Cerebellar cortex (tissue), 1 donor: ENCODE measurements around the gene UGT2B7.
"Not testable (repeated sequence)": the region's sequence is repeated elsewhere in the genome, so short reads cannot be mapped to it uniquely, and the experiment has no call there.

ENCODE experiments used
- DNase-seq: peaks from one replicate; pipeline ENCODE4 v3.0.0-alpha.2; 2015; ENCODE audit warnings: low spot score

UGT2B7 gene

GRCh38 chr4:69096111-69096656 is at the start of gene UGT2B7:
Gene UGT2B7 (plus strand): TSS chr4:69096474. CDS start chr4:69096521, 47 bp downstream.
- DNase-seq, result no peak

GRCh38 chr4:69049860-69050259 is 46.4 kb upstream of the UGT2B7 start:
- DNase-seq, result no peak

- not testable (repeated sequence) for DNase-seq
These were observed 45.3 kb upstream of the UGT2B7 start for GRCh38 chr4:69050853-69051575.

DNA sequence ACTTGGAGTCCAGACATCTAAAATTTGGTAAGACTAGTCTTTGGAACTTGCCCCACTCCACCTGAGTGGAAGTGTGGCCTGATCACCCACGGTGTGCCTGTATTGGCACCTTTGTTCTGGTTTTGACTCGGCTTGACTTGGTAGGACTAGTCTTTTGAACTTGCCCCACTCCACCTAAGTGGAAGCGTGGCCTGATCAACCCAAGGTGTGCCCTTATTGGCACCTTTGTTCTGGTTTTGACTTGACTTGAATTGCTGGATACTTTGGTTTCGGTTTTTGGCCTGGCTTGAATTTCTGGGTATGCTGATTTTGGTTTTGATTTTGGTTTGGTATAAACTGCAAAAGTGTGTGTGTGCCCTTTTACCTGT is 44.7 kb upstream of the UGT2B7 start:
- no peak for DNase-seq

- not testable (repeated sequence) for DNase-seq
These were observed 42.9 kb upstream of the UGT2B7 start for GRCh38 chr4:69053309-69053885.

DNA sequence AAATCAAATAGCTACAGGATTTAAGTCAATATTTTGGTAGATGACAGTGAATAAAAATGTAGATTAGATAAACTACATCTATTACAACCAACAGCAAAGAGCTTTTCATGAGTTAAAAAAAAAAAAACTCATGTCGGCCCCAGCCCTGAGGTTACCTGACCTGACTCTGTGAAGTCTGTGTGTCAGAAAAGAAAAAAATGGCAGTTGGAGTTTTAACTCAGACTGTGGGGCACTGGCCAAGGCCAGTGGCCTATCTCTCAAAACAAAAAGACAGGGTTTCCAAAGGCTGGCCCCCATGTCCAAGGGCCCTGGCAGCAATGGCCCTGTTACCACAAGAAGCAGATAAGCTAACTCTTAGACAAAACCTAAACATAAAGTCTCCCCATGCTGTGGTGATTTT is 42.2 kb upstream of the UGT2B7 start:
- not testable (repeated sequence) for DNase-seq

GRCh38 chr4:69054578-69055200 is 41.6 kb upstream of the UGT2B7 start:
- DNase-seq, result no peak

- DNase-seq, result no peak
These were observed 40.1 kb upstream of the UGT2B7 start for GRCh38 chr4:69056150-69056549.

GRCh38 chr4:69056921-69057550 is 39.2 kb upstream of the UGT2B7 start:
- no peak for DNase-seq

GRCh38 chr4:69057620-69058409 is 38.5 kb upstream of the UGT2B7 start:
- no peak for DNase-seq

GRCh38 chr4:69058410-69059059 is 37.7 kb upstream of the UGT2B7 start:
- no peak for DNase-seq

GRCh38 chr4:69060651-69061308 is 35.5 kb upstream of the UGT2B7 start:
- no peak for DNase-seq

DNA sequence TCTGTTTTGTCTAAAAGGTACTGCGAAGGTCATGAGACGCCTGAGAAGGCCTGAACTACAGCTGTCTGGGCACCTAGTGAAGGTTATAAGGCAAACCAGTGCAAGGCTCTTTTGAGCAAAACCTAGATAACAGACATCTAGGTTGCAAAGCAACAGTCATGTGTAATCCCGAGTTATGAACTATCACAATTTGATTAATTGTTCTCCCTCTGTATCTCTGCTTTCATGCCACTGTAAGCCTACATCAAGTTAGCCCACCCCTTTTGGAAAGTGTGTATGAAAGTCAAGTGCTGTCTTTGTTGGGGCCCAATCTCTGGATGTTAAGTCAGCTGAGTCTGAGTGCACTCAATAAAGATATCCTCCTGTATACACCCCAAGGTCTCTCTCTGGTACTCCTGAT is 31.9 kb upstream of the UGT2B7 start:
- DNase-seq, result no peak

DNA sequence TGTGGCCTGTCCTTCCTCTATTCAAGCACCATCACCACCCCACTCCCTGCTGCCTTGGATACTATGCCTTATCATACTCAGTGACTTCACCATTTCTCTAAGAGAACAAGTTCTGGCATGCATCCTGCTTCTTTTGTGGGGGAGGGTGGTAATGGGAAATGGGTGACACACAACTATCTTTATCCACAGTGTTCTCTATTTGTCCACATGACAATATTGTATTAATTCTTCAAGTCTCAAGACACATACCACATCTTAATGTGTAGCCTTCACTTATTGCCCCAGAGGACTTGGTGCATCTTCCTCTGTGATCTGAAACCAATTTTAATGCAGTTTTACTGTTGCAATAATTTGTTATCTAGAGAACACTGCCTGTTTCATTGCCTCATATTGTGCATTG is 29.3 kb upstream of the UGT2B7 start:
- DNase-seq, result no peak

DNA sequence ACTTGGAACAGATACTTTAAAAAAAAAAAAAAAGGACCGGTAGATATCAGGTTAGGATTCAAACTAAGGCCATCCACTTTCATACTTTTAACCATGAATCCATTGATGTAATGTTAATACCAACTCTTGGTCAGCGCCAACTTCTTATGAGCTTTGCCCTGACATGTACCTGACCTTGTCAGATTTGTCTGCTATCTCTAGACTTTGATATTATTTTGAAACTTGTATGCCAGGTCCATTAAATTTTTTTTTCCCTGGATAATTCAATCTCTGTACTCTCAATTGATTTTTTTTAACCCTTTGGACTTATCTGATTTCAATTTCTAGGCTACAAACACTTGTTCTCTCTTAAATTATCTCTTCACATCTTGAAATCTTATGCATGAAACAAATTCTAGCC is 27.2 kb upstream of the UGT2B7 start:
- no peak for DNase-seq

DNA sequence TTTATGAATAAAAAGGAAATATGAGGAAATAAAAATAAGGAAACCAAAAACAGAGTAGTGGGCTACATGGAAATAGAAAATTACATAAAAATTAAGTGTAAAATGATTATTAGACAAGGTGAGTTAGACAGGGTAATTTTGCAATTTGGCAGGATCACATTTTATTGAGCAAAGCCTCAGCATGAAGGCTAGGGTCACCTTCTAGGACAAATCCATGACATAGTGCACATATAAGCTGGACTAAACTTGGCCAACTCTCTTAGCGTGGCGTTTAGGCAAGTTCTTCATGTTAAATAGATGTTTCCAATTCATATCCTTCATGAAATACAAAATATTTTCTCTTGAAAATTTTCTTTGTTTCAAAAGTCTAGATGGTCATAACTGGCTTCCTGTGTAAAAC is 25.7 kb upstream of the UGT2B7 start:
- DNase-seq, result no peak

GRCh38 chr4:69071286-69071685 is 25.0 kb upstream of the UGT2B7 start:
- no peak for DNase-seq

GRCh38 chr4:69073375-69073774 is 22.9 kb upstream of the UGT2B7 start:
- no peak for DNase-seq

- no peak for DNase-seq
These were observed 21.0 kb upstream of the UGT2B7 start for GRCh38 chr4:69075061-69075792.

DNA sequence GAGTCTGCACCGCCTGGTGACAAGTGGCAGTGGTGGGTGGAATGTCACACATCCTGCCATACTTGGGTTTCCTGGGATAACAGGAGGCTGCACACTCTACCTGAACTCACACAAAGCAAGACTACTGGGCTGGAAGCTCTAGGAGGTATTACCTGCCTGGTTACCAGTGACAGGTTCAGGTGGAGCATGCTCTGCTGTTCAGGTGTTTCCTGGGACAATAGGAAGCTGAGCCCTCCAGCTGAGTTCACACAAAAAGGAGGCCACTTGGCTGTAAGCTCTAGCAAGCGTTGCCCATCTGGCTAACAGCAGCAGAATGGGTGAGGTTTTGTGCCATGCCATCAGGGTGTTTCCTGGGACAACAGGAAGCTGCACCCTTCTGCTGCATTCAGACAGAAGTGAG is 17.4 kb upstream of the UGT2B7 start:
- no peak for DNase-seq
